SHP77 treated with DMSO at 0.1 percent for 48 hours (cell line): Measurements from ENCODE around the gene RBMY1B.
"Not testable (repeated sequence)": the region's sequence is repeated elsewhere in the genome, so short reads cannot be mapped to it uniquely, and the experiment has no call there.

ENCODE experiments used
- DNase-seq: peaks from one replicate; lab custom pipeline; 2025; lab: John Stamatoyannopoulos, UW

RBMY1B gene

GRCh38 chrY:21511038-21511437 lies at the start of gene RBMY1B:
RBMY1B (plus strand) TSS chrY:21511338; CDS start chrY:21513351, 2,013 bp downstream.
- DNase-seq, result not testable (repeated sequence)

GRCh38 chrY:21462915-21463314 lies 48.2 kb upstream of the RBMY1B start:
- not testable (repeated sequence) for DNase-seq

- no peak for DNase-seq
These were observed 28.2 kb upstream of the RBMY1B start for GRCh38 chrY:21482967-21483366.

GRCh38 chrY:21534579-21534978 lies 23.4 kb downstream of the RBMY1B start, which contains the start of gene RBMY1A1:
RBMY1A1 (plus strand) TSS chrY:21534879; CDS start chrY:21536892, 2,013 bp downstream.
- DNase-seq, result not testable (repeated sequence)

- DNase-seq, result not testable (repeated sequence)
These were observed 48.3 kb downstream of the RBMY1B start for GRCh38 chrY:21559316-21559984.
